IMR-90 (cell line): ENCODE measurements around the gene OR8D1. TPM values are rescaled to one million over a fixed set of nuclear protein-coding genes. Genes with fewer than 3 reads are reported as not detected.

Experiments
- ATAC-seq: fragments of 200-7000 bp; cut with Tn5 transposase; 2 replicates; pipeline ENCODE4 v1.9.1; 2020; ENCODE audit warnings: low read depth, mild to moderate bottlenecking, moderate library complexity
- BruUV-seq: library from RNA; stranded (reverse); fragments of 400-500 nt; replicated peaks from 2 replicates; lab custom pipeline; 2021; lab: Mats Ljungman, UMichigan
- CTCF ChIA-PET: fragments of 300-600 bp; formaldehyde crosslinking; extraction: SDS; loops from one replicate; lab custom pipeline; 2021; ENCODE audit warnings: antibody characterized with exemption; lab: Yijun Ruan, JAX
- POLR2A ChIA-PET: fragments of 300-600 bp; sonication (Branson Sonifier 250); formaldehyde crosslinking; loops from one replicate; lab custom pipeline; 2022; ENCODE audit warnings: antibody characterized with exemption; ENCODE audit not compliant: unreplicated experiment; lab: Charles Lee
- DNase-seq: peaks from one replicate; pipeline ENCODE4 v3.0.0; 2013
- H2AFZ ChIP-seq: replicated peaks from 2 replicates; pipeline ENCODE3; 2013; ENCODE audit warnings: low read length, mild to moderate bottlenecking; ENCODE audit not compliant: poor library complexity
- H2AK5ac ChIP-seq: 2 replicates; pipeline ENCODE4 v1.6.1; 2013; ENCODE audit warnings: low read depth, low read length, inconsistent platforms
- H2AK9ac ChIP-seq: replicated peaks from 2 replicates; pipeline ENCODE3; 2013; ENCODE audit warnings: mild to moderate bottlenecking, low read depth, low read length, moderate library complexity; ENCODE audit not compliant: poor library complexity
- H2BK120ac ChIP-seq: 2 replicates; pipeline ENCODE4 v1.6.1; 2013; ENCODE audit warnings: low read depth, low read length, inconsistent platforms
- H2BK15ac ChIP-seq: 3 replicates; pipeline ENCODE4 v1.6.1; 2013; ENCODE audit warnings: low read depth, low read length, inconsistent platforms
- H2BK20ac ChIP-seq: 2 replicates; pipeline ENCODE4 v1.6.1; 2013; ENCODE audit warnings: low read depth, mild to moderate bottlenecking, inconsistent platforms, low read length, moderate library complexity
- H2BK5ac ChIP-seq: 2 replicates; pipeline ENCODE4 v1.6.1; 2013; ENCODE audit warnings: mild to moderate bottlenecking, low read depth, low read length, inconsistent platforms; ENCODE audit not compliant: poor library complexity, severe bottlenecking
- H3K14ac ChIP-seq: replicated peaks from 2 replicates; pipeline ENCODE4 v1.6.1; 2013; ENCODE audit warnings: low read depth, low read length, inconsistent platforms
- H3K18ac ChIP-seq: 2 replicates; pipeline ENCODE4 v1.6.1; 2013; ENCODE audit warnings: low read depth, low read length, control low read depth
- H3K23ac ChIP-seq: 2 replicates; pipeline ENCODE4 v1.6.1; 2013; ENCODE audit warnings: low read depth, low read length, inconsistent platforms
- H3K27ac ChIP-seq: 2 replicates; pipeline ENCODE4 v1.5.1; 2013; ENCODE audit warnings: mild to moderate bottlenecking, control low read depth, low read length; ENCODE audit not compliant: insufficient read depth
- H3K27me3 ChIP-seq: 2 replicates; pipeline ENCODE4 v1.6.1; 2013; ENCODE audit warnings: low read length; ENCODE audit not compliant: control insufficient read depth, insufficient read depth
- H3K36me3 ChIP-seq: 2 replicates; pipeline ENCODE4 v1.6.1; 2013; ENCODE audit warnings: low read length, mixed read lengths; ENCODE audit not compliant: control insufficient read depth, insufficient read depth
- H3K4ac ChIP-seq: 2 replicates; pipeline ENCODE4 v1.6.1; 2013; ENCODE audit warnings: low read depth, low read length, inconsistent platforms
- H3K4me1 ChIP-seq: 2 replicates; pipeline ENCODE4 v1.6.1; 2013; ENCODE audit warnings: low read length, mixed read lengths; ENCODE audit not compliant: control insufficient read depth, insufficient read depth
- H3K4me2 ChIP-seq: 2 replicates; pipeline ENCODE4 v1.6.1; 2013; ENCODE audit warnings: low read depth, mild to moderate bottlenecking, control low read depth, low read length, moderate library complexity
- H3K4me3 ChIP-seq: 2 replicates; pipeline ENCODE4 v1.5.1; 2013; ENCODE audit warnings: low read depth, mild to moderate bottlenecking, control low read depth, low read length, moderate library complexity; ENCODE audit not compliant: insufficient read depth
- H3K56ac ChIP-seq: 2 replicates; pipeline ENCODE4 v1.6.1; 2013; ENCODE audit warnings: low read length, inconsistent platforms; ENCODE audit not compliant: insufficient read depth; ENCODE audit errors: extremely low read depth
- H3K79me1 ChIP-seq, 2 experiments: 2 replicates each; pipeline ENCODE4 v1.6.1; 2013; ENCODE audit warnings: low read length in 2 of 2, inconsistent platforms in 1 of 2, low read depth in 1 of 2
- H3K9ac ChIP-seq: 2 replicates; pipeline ENCODE4 v1.6.1; 2013; ENCODE audit warnings: low read depth, low read length, control low read depth
- H3K9me1 ChIP-seq: 2 replicates; pipeline ENCODE4 v1.6.1; 2013; ENCODE audit warnings: low read length, inconsistent platforms; ENCODE audit not compliant: insufficient read depth
- H3K9me3 ChIP-seq: 2 replicates; pipeline ENCODE4 v1.6.1; 2013; ENCODE audit warnings: low read length; ENCODE audit not compliant: control insufficient read depth, insufficient read depth
- H4K20me1 ChIP-seq: 2 replicates; pipeline ENCODE4 v1.6.1; 2013; ENCODE audit warnings: low read length, inconsistent platforms; ENCODE audit not compliant: insufficient read depth
- H4K5ac ChIP-seq: 2 replicates; pipeline ENCODE4 v1.6.1; 2013; ENCODE audit warnings: mild to moderate bottlenecking, low read depth, low read length, control low read depth
- H4K8ac ChIP-seq, 2 experiments: 2 replicates each; pipeline ENCODE4 v1.6.1; 2013; ENCODE audit warnings: low read depth in 2 of 2, low read length in 2 of 2, control low read depth in 1 of 2, inconsistent platforms in 1 of 2
- H4K91ac ChIP-seq: 2 replicates; pipeline ENCODE4 v1.6.1; 2013; ENCODE audit warnings: low read depth, low read length, inconsistent platforms; ENCODE audit not compliant: insufficient read depth
- BHLHE40 ChIP-seq: fragments of 150-350 bp; IDR thresholded peaks from 2 replicates; pipeline ENCODE4 v1.6.1; 2016; ENCODE audit warnings: mild to moderate bottlenecking, low read depth, low read length
- CEBPB ChIP-seq: IDR thresholded peaks from 2 replicates; pipeline ENCODE4 v1.6.1; 2012; ENCODE audit warnings: low read depth, low read length, improper control_type of control experiment
- CHD1 ChIP-seq: IDR thresholded peaks from 2 replicates; pipeline ENCODE4 v1.6.1; 2012; ENCODE audit warnings: low read depth, low read length, improper control_type of control experiment
- CTCF ChIP-seq: conservative IDR thresholded peaks from 2 replicates; pipeline ENCODE4 v1.5.1; 2012; ENCODE audit warnings: mild to moderate bottlenecking, low read depth, low read length, improper control_type of control experiment
- ELK1 ChIP-seq: fragments of 150-350 bp; IDR thresholded peaks from 2 replicates; pipeline ENCODE4 v1.6.1; 2016; ENCODE audit warnings: low read depth, mild to moderate bottlenecking, low read length, moderate library complexity, borderline replicate concordance
- FOS ChIP-seq: fragments of 150-350 bp; IDR thresholded peaks from 2 replicates; pipeline ENCODE4 v1.6.1; 2016; ENCODE audit warnings: low read depth, low read length
- MAFK ChIP-seq: IDR thresholded peaks from 2 replicates; pipeline ENCODE4 v1.6.1; 2012; ENCODE audit warnings: low read depth, low read length, improper control_type of control experiment
- MAZ ChIP-seq: IDR thresholded peaks from 2 replicates; pipeline ENCODE4 v1.6.1; 2012; ENCODE audit warnings: low read depth, mild to moderate bottlenecking, low read length, improper control_type of control experiment, moderate library complexity, borderline replicate concordance
- MXI1 ChIP-seq: IDR thresholded peaks from 2 replicates; pipeline ENCODE4 v1.6.1; 2012; ENCODE audit warnings: low read depth, mild to moderate bottlenecking, low read length, moderate library complexity, borderline replicate concordance
- NFE2L2 ChIP-seq: fragments of 150-350 bp; IDR thresholded peaks from 2 replicates; pipeline ENCODE4 v1.6.1; 2016; ENCODE audit warnings: low read depth, mild to moderate bottlenecking, low read length
- POLR2A ChIP-seq: IDR thresholded peaks from 2 replicates; pipeline ENCODE4 v1.6.1; 2012; ENCODE audit warnings: mild to moderate bottlenecking, low read depth, low read length
- RAD21 ChIP-seq: IDR thresholded peaks from 2 replicates; pipeline ENCODE4 v1.6.1; 2012; ENCODE audit warnings: low read length, improper control_type of control experiment
- RCOR1 ChIP-seq: IDR thresholded peaks from 2 replicates; pipeline ENCODE4 v1.6.1; 2012; ENCODE audit warnings: mild to moderate bottlenecking, low read length, improper control_type of control experiment; ENCODE audit not compliant: insufficient replicate concordance
- RFX5 ChIP-seq: IDR thresholded peaks from 2 replicates; pipeline ENCODE4 v1.8.0; 2012; ENCODE audit warnings: low read depth, mild to moderate bottlenecking, low read length, moderate library complexity
- SMC3 ChIP-seq: fragments of 150-350 bp; IDR thresholded peaks from 2 replicates; pipeline ENCODE4 v1.6.1; 2016; ENCODE audit warnings: low read depth, mild to moderate bottlenecking, antibody characterized with exemption, low read length, moderate library complexity
- USF2 ChIP-seq: fragments of 150-350 bp; IDR thresholded peaks from 2 replicates; pipeline ENCODE4 v1.6.1; 2017; ENCODE audit warnings: mild to moderate bottlenecking, antibody characterized with exemption, low read length, low read depth
- WGBS, 2 experiments: methylation state at CpG; one replicate each; pipeline versions ENCODE4 v1.1.5 to v1.1.7; 2013; ENCODE audit warnings: missing lambda C conversion rate in 2 of 2; ENCODE audit not compliant: insufficient read length in 1 of 2; ENCODE audit errors: extremely low coverage in 2 of 2; 5-methylcytosine and 5-hydroxymethylcytosine counted together
- dilution Hi-C: fragments of 300-500 bp; cut with HindIII; formaldehyde crosslinking; loops from one replicate; pipeline ENCODE4 v1.14.3; 2018; ENCODE audit warnings: low sequenced_read_pairs; ENCODE audit not compliant: unreplicated experiment
- in situ Hi-C: fragments of 300-500 bp; cut with MboI; formaldehyde crosslinking; loops from 3 replicates; pipeline ENCODE4 v1.14.3; 2019; ENCODE audit warnings: low sequenced_read_pairs, inconsistent platforms, mixed read lengths
- intact Hi-C: fragments of 100-400 bp; cut with micrococcal nuclease; formaldehyde crosslinking; loops from 2 replicates; pipeline ENCODE4 v1.10.0; 2022
- polyA plus RNA-seq, 3 experiments: library from polyadenylated mRNA; depleted of rRNA; stranded (reverse); fragments of >200 nt; gene quantifications; 2 replicates each; pipeline ENCODE4 v1.2.3, GENCODE V29; 2012; ENCODE audit warnings: low replicate concordance in 1 of 3
- total RNA-seq: library from RNA; depleted of rRNA; stranded (reverse); fragments of >200 nt; gene quantifications from 2 replicates; pipeline ENCODE4 v1.2.3, GENCODE V29; 2012

OR8D1 gene
- total and polyA plus RNA-seq, 2 of the 4 experiments (the other 2 are of a cell fraction) = not detected

- Histone ChIP-seq H3K4me2 (no peak overlapping the region), H2BK5ac (no peak overlapping the region), H3K27me3 (no peaks in the 10 kb centered on the region), H4K5ac (no peak overlapping the region), H3K4ac (no peak overlapping the region), H3K9me3 (no peaks in the 10 kb centered on the region), H2BK15ac (no peak overlapping the region), H3K27ac (no peak overlapping the region), H3K4me1 (no peaks in the 10 kb centered on the region), H3K14ac (no peak overlapping the region), H2AFZ (no peak overlapping the region), H4K20me1 (no peaks in the 10 kb centered on the region), H2AK9ac (no peak overlapping the region), H2BK20ac (no peak overlapping the region), H3K36me3 (no peaks in the 10 kb centered on the region), H4K91ac (no peak overlapping the region), H3K79me1 (no peaks in the 10 kb centered on the region), H3K4me3 (no peak overlapping the region), H3K18ac (no peak overlapping the region), H3K9me1 (no peaks in the 10 kb centered on the region), H3K56ac (no peak overlapping the region), H3K9ac (no peak overlapping the region), H2AK5ac (no peak overlapping the region), H2BK120ac (no peak overlapping the region), H4K8ac (no peak overlapping the region), H3K23ac (no peak overlapping the region)
- in situ Hi-C loops = no loop called here
- no TSS peak for BruUV-seq
- dilution Hi-C loops = no loop called here
- no CpG with 5 or more reads among the region's 5 CpGs for WGBS, 2 experiments
- no peak for TF ChIP-seq FOS
- TF ChIP-seq SMC3 = no peak
- no peak for TF ChIP-seq RFX5
- no peak for TF ChIP-seq RAD21
- TF ChIP-seq MAFK = no peak
- no peak for TF ChIP-seq MAZ
- TF ChIP-seq BHLHE40 = no peak
- TF ChIP-seq CTCF = no peak
- TF ChIP-seq RCOR1 = no peak
- TF ChIP-seq NFE2L2 = no peak
- TF ChIP-seq CEBPB = no peak
- no peak for TF ChIP-seq ELK1
- no peak for TF ChIP-seq POLR2A
- no peak for TF ChIP-seq USF2
- no peak for TF ChIP-seq CHD1
- TF ChIP-seq MXI1 = no peak
- intact Hi-C loops = no loop called here
- ChIA-PET CTCF (no interaction called here), POLR2A (no interaction called here)
- ATAC-seq = no peak
- no peak for DNase-seq
These were observed 30.6 kb upstream of the OR8D1 start for GRCh38 chr11:124344346-124344745.
